ENCODE measurements around the gene USP49. TPM values are rescaled to one million over a fixed set of nuclear protein-coding genes. Genes with fewer than 3 reads are reported as not detected.

USP49 gene
- total RNA-seq, 4 donors from 2014 or later: 2.3 to 3.8 (median 3.1) TPM

DNA sequence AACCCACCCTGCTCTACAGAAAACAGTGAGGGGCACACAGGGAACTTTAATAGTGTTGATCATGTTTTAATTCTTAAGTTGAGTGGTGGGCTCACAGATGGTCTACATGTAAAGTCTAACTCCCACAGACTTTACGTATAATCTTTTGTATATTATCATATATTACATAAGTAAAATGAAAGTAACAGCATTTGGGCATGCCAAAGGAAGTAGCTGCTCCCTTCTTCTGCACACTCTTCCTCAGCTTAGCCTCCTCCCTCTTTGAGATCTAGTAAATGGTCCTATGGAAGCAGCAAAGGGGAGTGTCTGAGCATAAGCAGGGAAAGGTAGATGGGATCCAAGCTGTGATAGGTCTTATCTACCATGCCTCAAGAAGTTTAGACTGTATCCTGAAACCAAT is 14.6 kb upstream of the USP49 start:
- ATAC-seq (ENCODE audit: low FRiP score) (no peak), DNase-seq (ENCODE audit: low spot score) (no peak)
- TF ChIP-seq CTCF (IDR thresholded peaks at IDR 0.05): no peak

DNA sequence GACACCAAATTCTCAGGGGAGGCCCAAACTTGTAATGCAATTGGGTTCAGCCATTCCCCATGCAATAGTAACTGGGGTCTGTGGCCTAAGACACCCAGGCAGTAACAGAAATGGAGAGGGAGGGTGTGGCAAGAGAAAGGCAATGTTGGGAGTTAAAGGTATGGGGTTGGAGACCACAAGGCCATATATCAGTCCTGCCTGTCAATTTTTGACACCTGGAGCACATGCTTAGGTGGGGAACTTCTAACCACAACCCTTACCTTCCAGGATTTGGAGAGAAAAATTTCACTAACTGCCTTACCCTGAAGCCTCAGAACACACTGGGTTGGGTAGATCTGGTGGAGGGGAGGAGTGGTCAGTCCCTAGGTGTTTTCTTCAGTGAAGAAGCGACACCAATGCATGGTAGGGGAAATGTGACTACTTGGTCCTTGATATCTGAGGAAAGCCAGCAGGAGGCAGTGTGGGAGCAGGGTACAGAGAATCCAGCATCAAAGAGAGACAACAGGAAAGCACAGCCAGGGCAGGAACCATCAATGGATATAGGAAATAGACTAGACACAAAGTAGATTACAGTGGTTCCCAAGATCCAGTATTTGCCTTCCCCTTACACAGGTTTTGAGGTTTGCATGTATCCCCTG is 6.8 kb upstream of the USP49 start:
- DNase-seq (ENCODE audit: low spot score): no peak
- TF ChIP-seq CTCF (IDR thresholded peaks at IDR 0.05): no peak
- ATAC-seq (ENCODE audit: low FRiP score): no peak

- TF ChIP-seq CTCF (IDR thresholded peaks at IDR 0.05): no peak
- ATAC-seq (ENCODE audit: low FRiP score) (no peak), DNase-seq (ENCODE audit: low spot score) (no peak)
These were observed 5.7 kb upstream of the USP49 start for GRCh38 chr6:41900861-41901260.

GRCh38 chr6:41896281-41896680 is 1.1 kb upstream of the USP49 start:
- ATAC-seq (ENCODE audit: low FRiP score) (no peak), DNase-seq (ENCODE audit: low spot score) (no peak)
- no peak for TF ChIP-seq CTCF (IDR thresholded peaks at IDR 0.05)

DNA sequence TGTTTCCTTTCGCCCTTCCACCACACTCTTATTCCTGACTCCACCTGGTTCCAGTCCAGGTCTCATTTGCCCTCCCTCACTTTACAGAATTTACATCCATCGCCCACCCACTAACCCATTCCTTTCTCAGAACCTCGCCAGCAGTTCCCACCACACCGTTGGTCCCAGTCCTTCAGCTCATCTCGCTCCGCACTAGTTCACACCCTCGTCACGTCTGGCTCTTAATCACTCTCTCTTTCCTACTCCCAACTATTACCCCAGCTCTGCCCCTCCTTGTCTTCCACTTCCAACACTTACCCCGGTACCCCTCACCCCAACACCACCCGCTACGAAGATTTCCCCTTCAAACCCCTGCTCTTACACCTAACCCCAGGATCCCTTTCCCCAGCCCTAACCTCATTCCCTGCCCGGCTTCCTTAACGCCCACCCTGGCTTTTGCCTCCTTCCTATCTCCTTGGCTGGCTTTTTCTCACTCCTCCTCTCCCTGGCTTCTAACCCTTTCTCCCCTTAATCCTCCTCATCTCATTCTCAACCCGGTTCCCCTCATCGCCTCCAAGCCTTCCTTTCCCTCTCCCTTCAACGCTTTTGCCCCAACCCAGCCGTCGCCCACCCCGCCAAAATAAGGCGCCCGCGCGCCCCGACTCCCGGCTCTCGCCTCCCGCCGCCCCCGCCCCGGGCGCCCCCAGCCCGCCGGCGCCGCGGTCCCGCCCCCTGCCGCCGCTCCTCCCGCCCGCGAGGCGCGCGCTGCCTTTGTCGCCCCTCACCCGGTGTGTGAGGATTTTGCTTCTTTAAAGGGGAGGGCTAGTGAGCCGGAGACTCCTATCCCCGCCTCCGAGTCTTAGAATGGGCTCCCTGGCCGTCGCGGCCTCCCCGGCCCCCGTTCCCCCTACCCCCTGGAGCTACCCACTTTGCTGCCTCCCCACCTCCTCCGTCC is 542 bp downstream of the USP49 start:
- DNase-seq (ENCODE audit: low spot score): no peak
- no peak for TF ChIP-seq CTCF (IDR thresholded peaks at IDR 0.05)
- peak; percentile 79 for ATAC-seq (ENCODE audit: low FRiP score)

GRCh38 chr6:41892921-41893564 is 2.1 kb downstream of the USP49 start:
- TF ChIP-seq CTCF (IDR thresholded peaks at IDR 0.05): no peak
- ATAC-seq (ENCODE audit: low FRiP score) (no peak), DNase-seq (ENCODE audit: low spot score) (no peak)
